ENCODE data around the gene SULT4A1.

Gene SULT4A1

GRCh38 chr22:43901976-43902643 lies 39.8 kb upstream of the SULT4A1 start:
- TF ChIP-seq CTCF (conservative IDR thresholded peaks at IDR 0.05; ENCODE audit: low read length): no peak
- no peak overlapping the region for H3K4me3 ChIP-seq (ENCODE audit: low read length)
- DNase-seq (ENCODE audit: low read depth): peak; percentile 96

- TF ChIP-seq CTCF (conservative IDR thresholded peaks at IDR 0.05; ENCODE audit: low read length): no peak
- no peak for DNase-seq (ENCODE audit: low read depth)
- H3K4me3 ChIP-seq (ENCODE audit: low read length): no peak overlapping the region
Measured at GRCh38 chr22:43900206-43900605, 37.9 kb upstream of the SULT4A1 start.

- TF ChIP-seq CTCF (conservative IDR thresholded peaks at IDR 0.05; ENCODE audit: low read length): no peak
- DNase-seq (ENCODE audit: low read depth): peak; percentile 68
- H3K4me3 ChIP-seq (ENCODE audit: low read length): no peak overlapping the region
Measured at GRCh38 chr22:43897751-43898261, 35.5 kb upstream of the SULT4A1 start.

GRCh38 chr22:43895986-43896645 lies 33.8 kb upstream of the SULT4A1 start:
- 0 out of 2 replicates have a peak, but pooled peaks have one; percentile 3 for TF ChIP-seq CTCF (conservative IDR thresholded peaks at IDR 0.05; ENCODE audit: low read length)
- no peak overlapping the region for H3K4me3 ChIP-seq (ENCODE audit: low read length)
- DNase-seq (ENCODE audit: low read depth): no peak

DNA sequence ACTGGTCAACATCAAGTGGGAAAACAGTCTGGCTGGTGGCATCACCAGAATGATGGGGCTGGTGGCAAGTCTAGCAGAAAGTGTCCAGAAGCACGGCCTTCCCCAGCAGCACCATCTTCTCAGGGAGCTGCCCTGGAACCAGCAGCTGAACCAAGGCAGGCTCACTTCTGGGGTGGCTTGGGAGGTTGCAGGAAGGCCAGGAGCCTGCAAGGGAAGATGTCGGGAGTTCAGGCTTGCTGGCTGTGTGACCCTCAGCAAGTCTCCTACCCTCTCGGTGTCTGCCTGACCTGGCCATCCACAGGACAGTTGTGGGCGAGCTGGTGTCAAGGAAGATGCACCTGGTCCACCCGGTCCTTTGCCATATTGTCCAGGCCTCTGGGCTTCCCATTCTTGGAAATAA lies 31.8 kb upstream of the SULT4A1 start:
- no peak for TF ChIP-seq CTCF (conservative IDR thresholded peaks at IDR 0.05; ENCODE audit: low read length)
- H3K4me3 ChIP-seq (ENCODE audit: low read length): no peak overlapping the region
- no peak for DNase-seq (ENCODE audit: low read depth)

DNA sequence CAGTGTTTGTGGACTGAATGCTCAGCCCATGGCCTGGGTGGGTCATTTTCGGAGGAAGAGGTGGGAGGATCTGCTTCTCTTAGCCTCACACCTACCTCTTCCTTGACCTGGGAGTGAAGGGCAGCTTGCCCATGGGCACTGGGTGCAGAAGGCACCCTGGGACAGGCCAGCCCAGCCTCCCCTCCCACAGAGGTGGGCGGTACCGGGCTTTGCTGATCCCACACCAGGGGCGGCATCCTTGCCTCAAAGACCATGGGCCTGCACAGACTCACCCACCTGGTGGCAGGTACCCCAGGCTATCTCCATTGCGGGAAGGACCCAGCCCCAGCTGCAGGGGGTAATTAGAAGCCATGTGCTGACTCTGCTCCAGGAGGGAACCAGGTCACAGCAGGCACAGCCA lies 31.0 kb upstream of the SULT4A1 start:
- no peak for DNase-seq (ENCODE audit: low read depth)
- no peak overlapping the region for H3K4me3 ChIP-seq (ENCODE audit: low read length)
- TF ChIP-seq CTCF (conservative IDR thresholded peaks at IDR 0.05; ENCODE audit: low read length): no peak
